ENCODE results near the gene KLHL5. TPM values are rescaled to one million over a fixed set of nuclear protein-coding genes. Genes with fewer than 3 reads are reported as not detected.

KLHL5 gene
- total RNA-seq, 6 experiments from 2014 or later, result 48.0 to 59.3 (median 50.6) TPM

- no peak overlapping the region for H3K4me3 Mint-ChIP-seq
- peaks cover 6% of the 10 kb centered on the region for H3K4me1 Mint-ChIP-seq (ENCODE audit: low read depth)
- TF ChIP-seq, protein P1, sequence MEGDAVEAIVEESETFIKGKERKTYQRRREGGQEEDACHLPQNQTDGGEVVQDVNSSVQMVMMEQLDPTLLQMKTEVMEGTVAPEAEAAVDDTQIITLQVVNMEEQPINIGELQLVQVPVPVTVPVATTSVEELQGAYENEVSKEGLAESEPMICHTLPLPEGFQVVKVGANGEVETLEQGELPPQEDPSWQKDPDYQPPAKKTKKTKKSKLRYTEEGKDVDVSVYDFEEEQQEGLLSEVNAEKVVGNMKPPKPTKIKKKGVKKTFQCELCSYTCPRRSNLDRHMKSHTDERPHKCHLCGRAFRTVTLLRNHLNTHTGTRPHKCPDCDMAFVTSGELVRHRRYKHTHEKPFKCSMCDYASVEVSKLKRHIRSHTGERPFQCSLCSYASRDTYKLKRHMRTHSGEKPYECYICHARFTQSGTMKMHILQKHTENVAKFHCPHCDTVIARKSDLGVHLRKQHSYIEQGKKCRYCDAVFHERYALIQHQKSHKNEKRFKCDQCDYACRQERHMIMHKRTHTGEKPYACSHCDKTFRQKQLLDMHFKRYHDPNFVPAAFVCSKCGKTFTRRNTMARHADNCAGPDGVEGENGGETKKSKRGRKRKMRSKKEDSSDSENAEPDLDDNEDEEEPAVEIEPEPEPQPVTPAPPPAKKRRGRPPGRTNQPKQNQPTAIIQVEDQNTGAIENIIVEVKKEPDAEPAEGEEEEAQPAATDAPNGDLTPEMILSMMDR (IDR thresholded peaks at IDR 0.05), result no peak
- H3K36me3 Mint-ChIP-seq (ENCODE audit: low read depth), result no peaks in the 10 kb centered on the region
- peaks cover 15% of the 10 kb centered on the region for H3K27me3 Mint-ChIP-seq (ENCODE audit: insufficient read depth)
- H3K9me3 Mint-ChIP-seq, result no peaks in the 10 kb centered on the region; the same call in 1 of the 2 replicates
- H3K27ac Mint-ChIP-seq, result no peak overlapping the region
- no peak for DNase-seq
Observed at GRCh38 chr4:39166177-39166576, 104.1 kb downstream of the KLHL5 start.

GRCh38 chr4:39166669-39167068 is 104.6 kb downstream of the KLHL5 start:
- DNase-seq, result no peak
- peaks cover 13% of the 10 kb centered on the region for H3K27me3 Mint-ChIP-seq (ENCODE audit: insufficient read depth)
- H3K9me3 Mint-ChIP-seq, result no peaks in the 10 kb centered on the region; the same call in 1 of the 2 replicates
- H3K4me3 Mint-ChIP-seq, result no peak overlapping the region
- TF ChIP-seq, protein P1 (IDR thresholded peaks at IDR 0.05), result no peak
- H3K4me1 Mint-ChIP-seq (ENCODE audit: low read depth), result peaks cover 6% of the 10 kb centered on the region
- no peak overlapping the region for H3K27ac Mint-ChIP-seq
- H3K36me3 Mint-ChIP-seq (ENCODE audit: low read depth), result no peaks in the 10 kb centered on the region

- Mint-ChIP-seq H3K27ac (no peak overlapping the region), H3K9me3 (no peaks in the 10 kb centered on the region; the same call in 1 of the 2 replicates), H3K27me3 (ENCODE audit: insufficient read depth) (peaks cover 12% of the 10 kb centered on the region), H3K4me1 (ENCODE audit: low read depth) (peaks cover 6% of the 10 kb centered on the region), H3K4me3 (no peak overlapping the region), H3K36me3 (ENCODE audit: low read depth) (no peaks in the 10 kb centered on the region)
- TF ChIP-seq, protein P1 (IDR thresholded peaks at IDR 0.05), result no peak
- DNase-seq, result no peak
Observed at GRCh38 chr4:39169426-39169825, 107.4 kb downstream of the KLHL5 start.

DNA sequence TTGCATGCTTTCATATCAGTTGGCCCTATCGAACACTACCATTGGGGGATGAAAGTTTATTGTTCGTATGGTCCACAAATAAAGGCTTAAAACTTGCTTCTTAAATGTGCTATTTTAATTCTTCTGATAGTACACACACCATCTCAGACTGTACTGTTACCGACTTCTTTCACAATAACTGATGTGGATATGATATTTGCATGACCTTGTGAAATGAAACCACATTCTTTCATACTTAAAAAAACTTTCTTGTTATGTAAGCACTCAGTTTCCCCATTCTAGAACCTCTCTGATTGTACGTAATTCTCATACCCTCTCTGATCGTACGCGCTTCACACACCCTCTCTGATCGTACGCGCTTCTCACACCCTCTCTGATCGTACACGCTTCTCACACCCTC is 108.3 kb downstream of the KLHL5 start:
- TF ChIP-seq, protein P1 (IDR thresholded peaks at IDR 0.05), result no peak
- H3K36me3 Mint-ChIP-seq (ENCODE audit: low read depth), result no peaks in the 10 kb centered on the region
- peaks cover 12% of the 10 kb centered on the region for H3K27me3 Mint-ChIP-seq (ENCODE audit: insufficient read depth)
- H3K27ac Mint-ChIP-seq, result no peak overlapping the region
- H3K9me3 Mint-ChIP-seq, result no peaks in the 10 kb centered on the region; the same call in 1 of the 2 replicates
- no peak overlapping the region for H3K4me3 Mint-ChIP-seq
- DNase-seq, result no peak
- peaks cover 6% of the 10 kb centered on the region for H3K4me1 Mint-ChIP-seq (ENCODE audit: low read depth)

Other genes with a start within 250 kb of the KLHL5 start
- 1 to 10 TPM in 3 of 6 experiments, under 1 TPM in 3; 0.76 to 1.3 (median 0.97) TPM for gene TLR6, start 205.4 kb upstream of the KLHL5 start, total RNA-seq (2021; fragmentation: NEBNext Ultra II Directional; extraction: Animal tissue kit (Norgen Biotek cat#: 25700))
- 100 to 1,000 TPM; 161 to 210 (median 187) TPM for gene FAM114A1, start 194.4 kb upstream of the KLHL5 start, total RNA-seq (2021; fragmentation: NEBNext Ultra II Directional; extraction: Animal tissue kit (Norgen Biotek cat#: 25700))
- under 1 TPM; 0.07 to 0.48 (median 0.41) TPM for gene TMEM156, start 29.8 kb upstream of the KLHL5 start, total RNA-seq (2021; fragmentation: NEBNext Ultra II Directional; extraction: Animal tissue kit (Norgen Biotek cat#: 25700))
- gene WDR19, start 120.3 kb downstream of the KLHL5 start, total RNA-seq (2021; fragmentation: NEBNext Ultra II Directional; extraction: Animal tissue kit (Norgen Biotek cat#: 25700)), result 10 to 100 TPM in 3 of 6 experiments, 1 to 10 TPM in 3; 8.7 to 11.9 (median 10.0) TPM

All from HFFc6 (cell line).